Effector memory CD4-positive, alpha-beta T cell (primary cell): ENCODE results near the gene HDAC6.
"Not testable (repeated sequence)": the region's sequence is repeated elsewhere in the genome, so short reads cannot be mapped to it uniquely, and the experiment has no call there.

Source experiments
- DNase-seq, 3 donors: peaks; one replicate each; pipeline ENCODE4 v3.0.0-alpha.2; 2020
- H3K27ac ChIP-seq: 2 replicates; pipeline ENCODE4 v1.7.0; 2013; ENCODE audit warnings: mild to moderate bottlenecking, low read length, moderate library complexity; ENCODE audit not compliant: insufficient read depth, poor library complexity, severe bottlenecking
- H3K27me3 ChIP-seq: replicated peaks from 2 replicates; pipeline ENCODE4 v1.7.0; 2013; ENCODE audit warnings: mild to moderate bottlenecking, low read length; ENCODE audit not compliant: insufficient read depth, control insufficient read depth, poor library complexity, severe bottlenecking
- H3K36me3 ChIP-seq: 2 replicates; pipeline ENCODE4 v1.7.0; 2013; ENCODE audit warnings: mild to moderate bottlenecking, low read length, moderate library complexity; ENCODE audit not compliant: control insufficient read depth, insufficient read depth
- H3K4me1 ChIP-seq: 2 replicates; pipeline ENCODE4 v1.7.0; 2013; ENCODE audit warnings: low read length, mild to moderate bottlenecking; ENCODE audit not compliant: control insufficient read depth, insufficient read depth, poor library complexity, severe bottlenecking
- H3K4me3 ChIP-seq: 2 replicates; pipeline ENCODE4 v1.7.0; 2013; ENCODE audit warnings: low read length, low read depth, mild to moderate bottlenecking; ENCODE audit not compliant: insufficient read depth, poor library complexity, severe bottlenecking
- H3K9me3 ChIP-seq: 2 replicates; pipeline ENCODE4 v1.7.0; 2013; ENCODE audit warnings: mild to moderate bottlenecking, low read length, moderate library complexity; ENCODE audit not compliant: control insufficient read depth

The HDAC6 gene

DNA sequence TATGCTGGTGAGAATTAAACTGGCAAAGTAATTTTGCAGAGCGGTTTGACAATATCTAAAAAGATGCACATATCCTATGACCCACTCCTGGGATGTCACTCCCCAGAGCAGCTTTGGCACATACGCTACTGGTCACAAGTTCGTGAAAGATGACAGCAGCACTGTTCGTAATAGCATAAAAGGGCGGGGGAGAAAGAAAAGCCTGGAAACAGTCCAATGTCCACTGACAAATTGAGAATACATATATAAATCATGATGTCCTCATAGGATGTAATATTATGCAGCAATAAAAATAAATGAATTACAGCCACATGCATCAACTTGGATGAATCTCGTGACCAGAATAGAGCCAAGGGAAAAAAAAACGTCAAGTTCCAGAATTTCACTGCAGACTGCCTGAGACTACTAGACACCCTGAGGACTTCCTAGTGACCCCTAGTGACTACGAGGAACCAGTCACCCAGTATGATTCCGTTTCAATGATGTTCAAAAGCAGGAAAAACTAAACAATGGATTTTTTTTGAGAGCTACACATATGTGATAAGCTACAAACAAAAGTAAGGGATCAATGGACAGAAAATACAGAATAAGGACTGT is 31.8 kb downstream of the HDAC6 start:
- no peak overlapping the region for H3K4me3 ChIP-seq
- no peaks in the 10 kb centered on the region for H3K27me3 ChIP-seq

DNA sequence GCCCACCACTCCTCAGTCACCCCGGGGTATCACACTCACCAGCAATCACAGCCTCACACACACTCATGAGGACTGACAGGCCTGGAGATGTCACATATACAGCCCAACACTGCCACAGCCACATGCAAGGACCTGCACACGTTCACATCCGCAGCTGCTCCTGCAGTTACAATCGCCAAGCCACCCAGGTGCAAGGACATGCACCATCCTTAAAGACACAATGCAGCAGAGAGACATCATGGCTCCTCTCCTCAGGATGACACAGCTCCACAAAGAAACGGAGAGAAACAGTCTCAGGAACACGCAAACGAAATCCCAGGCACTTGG is 32.5 kb downstream of the HDAC6 start:
- Histone ChIP-seq H3K27me3 (no peaks in the 10 kb centered on the region), H3K4me3 (no peak overlapping the region), H3K27ac (no peak overlapping the region), H3K4me1 (peaks cover 8% of the 10 kb centered on the region), H3K36me3 (no peaks in the 10 kb centered on the region), H3K9me3 (no peaks in the 10 kb centered on the region)
- DNase-seq, result no peak

More for the DNA sequence above, 31.8 kb downstream of the HDAC6 start:
- H3K36me3 ChIP-seq, result no peaks in the 10 kb centered on the region
- H3K9me3 ChIP-seq, result no peaks in the 10 kb centered on the region
- no peak for DNase-seq
- H3K27ac ChIP-seq, result no peak overlapping the region
- H3K4me1 ChIP-seq, result peaks cover 8% of the 10 kb centered on the region

DNA sequence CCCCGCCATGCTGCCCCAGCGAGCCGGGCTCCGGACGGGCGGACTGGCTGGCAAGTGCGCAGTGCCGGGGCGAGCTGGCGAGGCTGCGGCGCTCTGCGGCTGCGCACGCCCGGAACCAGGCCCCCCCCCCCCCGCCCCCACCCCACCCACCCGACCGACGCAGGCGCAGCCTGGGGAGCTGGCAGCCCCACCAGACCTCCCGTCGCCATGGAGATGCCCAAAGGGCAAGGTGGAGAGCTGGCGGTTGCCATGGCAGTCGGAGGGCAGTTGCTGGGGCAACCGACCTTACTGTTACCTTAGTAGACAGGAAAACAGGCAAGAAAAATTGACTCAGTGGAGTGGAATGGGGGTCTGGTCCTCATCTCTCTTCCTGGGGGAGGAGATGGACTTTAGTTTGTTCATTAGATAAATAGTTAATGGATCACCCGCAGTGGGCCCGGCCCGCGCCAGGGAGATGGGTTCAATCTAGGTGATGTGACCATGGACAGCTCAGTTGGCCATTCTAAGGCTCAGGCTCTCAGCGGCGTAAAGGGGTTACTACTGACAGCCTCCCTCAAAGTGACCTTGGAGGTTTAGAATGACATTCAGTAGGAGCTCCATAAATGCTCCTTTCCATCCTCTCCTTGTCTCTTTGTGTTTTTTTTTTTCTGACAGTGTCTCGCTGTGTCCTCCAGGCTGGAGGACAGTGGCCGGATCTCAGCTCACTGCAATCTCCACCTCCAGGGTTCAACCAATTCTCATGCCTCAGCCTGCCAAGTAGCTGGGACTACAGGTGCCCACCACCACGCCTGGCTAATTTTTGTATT is 33.9 kb downstream of the HDAC6 start, which contains the start of gene PCSK1N:
Gene PCSK1N (minus strand): TSS at position 87 of the 806 bp plus-strand sequence. CDS start 78 bp downstream, at position 9.
- peak; percentile 2 to 23 (median 19) for DNase-seq
- Histone ChIP-seq H3K27me3 (no peaks in the 10 kb centered on the region), H3K9me3 (no peaks in the 10 kb centered on the region), H3K27ac (no peak within 1 kb of the TSS), H3K4me1 (peaks cover 8% of the 10 kb centered on the region), H3K4me3 (peak within 1 kb of the TSS; percentile 38), H3K36me3 (no peaks in the 10 kb centered on the region)

DNA sequence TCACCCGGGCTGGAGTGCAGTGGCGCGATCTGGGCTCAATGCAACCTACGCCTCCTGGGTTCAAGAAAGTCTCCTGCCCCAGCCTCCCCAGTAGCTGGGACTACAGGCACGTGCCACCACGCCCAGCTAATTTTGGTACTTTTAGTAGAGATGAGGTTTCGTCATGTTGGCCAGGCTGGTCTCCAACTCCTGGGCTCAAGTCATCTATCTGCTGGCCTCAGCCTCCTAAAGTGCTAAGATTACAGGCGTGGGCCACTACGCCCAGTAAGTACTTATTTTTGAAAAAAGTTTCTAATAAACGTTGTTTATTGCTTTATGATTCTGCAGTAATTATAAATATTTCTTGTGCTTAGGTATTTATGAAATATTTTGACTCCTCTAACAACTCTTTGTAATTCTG is 37.8 kb downstream of the HDAC6 start:
- no peaks in the 10 kb centered on the region for H3K27me3 ChIP-seq
- no peak for DNase-seq
- H3K4me1 ChIP-seq, result no peaks in the 10 kb centered on the region
- no peak overlapping the region for H3K27ac ChIP-seq
- no peaks in the 10 kb centered on the region for H3K9me3 ChIP-seq
- H3K36me3 ChIP-seq, result no peaks in the 10 kb centered on the region
- H3K4me3 ChIP-seq, result no peak overlapping the region

DNA sequence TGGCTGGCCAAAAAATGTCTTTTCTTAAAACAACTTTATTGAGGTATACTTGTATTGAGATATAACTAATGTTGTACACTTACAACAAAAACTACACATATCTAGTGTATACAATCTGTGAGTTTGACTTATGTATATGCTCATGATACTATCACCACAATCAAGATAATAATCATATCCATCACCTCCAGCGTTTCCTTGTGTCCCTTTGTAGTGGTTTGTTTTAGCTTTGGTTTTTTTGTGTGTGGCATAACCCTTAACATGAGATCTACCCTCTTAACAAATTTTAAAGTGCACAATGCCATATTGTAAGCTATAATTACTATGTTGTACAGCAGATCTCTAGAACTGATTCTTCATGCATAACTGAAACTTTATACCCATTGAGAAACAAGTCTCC is 47.0 kb downstream of the HDAC6 start:
- no peak overlapping the region for H3K27ac ChIP-seq
- H3K9me3 ChIP-seq, result no peaks in the 10 kb centered on the region
- no peak overlapping the region for H3K4me3 ChIP-seq
- H3K27me3 ChIP-seq, result no peaks in the 10 kb centered on the region
- no peak for DNase-seq
- no peaks in the 10 kb centered on the region for H3K36me3 ChIP-seq
- H3K4me1 ChIP-seq, result peaks cover 5% of the 10 kb centered on the region

DNA sequence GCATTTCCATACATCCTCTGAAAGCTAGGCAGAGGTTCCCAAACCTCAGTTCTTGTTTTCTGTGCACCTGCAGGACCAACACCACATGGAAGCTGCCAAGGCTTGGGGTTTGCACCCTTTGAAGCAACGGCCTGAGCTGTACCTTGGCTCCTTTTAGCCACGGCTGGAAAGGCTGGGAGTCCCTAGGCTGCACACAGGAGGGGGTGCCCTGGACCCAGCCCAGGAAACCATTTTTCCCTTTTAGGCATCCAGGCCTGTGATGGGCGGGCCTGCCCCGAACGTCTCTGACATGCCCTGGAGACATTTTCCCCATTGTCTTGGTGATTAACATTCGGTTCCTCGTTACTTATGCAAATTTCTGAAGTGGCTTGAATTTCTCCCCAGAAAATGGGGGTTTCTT is 51.0 kb downstream of the HDAC6 start:
- no peak overlapping the region for H3K4me3 ChIP-seq

DNA sequence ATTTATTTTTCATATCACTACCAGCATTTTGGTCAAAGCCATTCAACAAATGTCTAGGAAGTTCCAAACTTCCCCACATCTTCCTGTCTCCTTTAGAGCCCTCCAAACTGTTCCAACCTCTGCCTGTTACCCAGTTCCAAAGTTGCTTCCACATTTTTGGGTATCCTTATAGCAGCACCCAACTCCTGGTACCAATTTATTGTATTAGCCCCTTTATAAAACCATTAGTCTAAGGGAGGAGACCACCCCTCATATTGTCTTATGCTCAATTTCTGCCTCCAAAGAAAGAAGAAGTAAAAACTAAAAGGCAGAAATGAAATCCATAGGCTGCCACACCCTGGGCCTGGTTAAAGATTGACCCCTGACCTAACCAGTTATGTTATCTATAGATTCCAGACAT is 51.6 kb downstream of the HDAC6 start:
- not testable (repeated sequence) for H3K27me3 ChIP-seq, H3K4me3 ChIP-seq, H3K27ac ChIP-seq, H3K36me3 ChIP-seq, H3K4me1 ChIP-seq, DNase-seq, H3K9me3 ChIP-seq

More for the DNA sequence above, 51.0 kb downstream of the HDAC6 start:
- Histone ChIP-seq H3K36me3 (no peaks in the 10 kb centered on the region), H3K9me3 (no peaks in the 10 kb centered on the region), H3K4me1 (peaks cover 5% of the 10 kb centered on the region), H3K27me3 (no peaks in the 10 kb centered on the region), H3K27ac (no peak overlapping the region)
- no peak for DNase-seq

DNA sequence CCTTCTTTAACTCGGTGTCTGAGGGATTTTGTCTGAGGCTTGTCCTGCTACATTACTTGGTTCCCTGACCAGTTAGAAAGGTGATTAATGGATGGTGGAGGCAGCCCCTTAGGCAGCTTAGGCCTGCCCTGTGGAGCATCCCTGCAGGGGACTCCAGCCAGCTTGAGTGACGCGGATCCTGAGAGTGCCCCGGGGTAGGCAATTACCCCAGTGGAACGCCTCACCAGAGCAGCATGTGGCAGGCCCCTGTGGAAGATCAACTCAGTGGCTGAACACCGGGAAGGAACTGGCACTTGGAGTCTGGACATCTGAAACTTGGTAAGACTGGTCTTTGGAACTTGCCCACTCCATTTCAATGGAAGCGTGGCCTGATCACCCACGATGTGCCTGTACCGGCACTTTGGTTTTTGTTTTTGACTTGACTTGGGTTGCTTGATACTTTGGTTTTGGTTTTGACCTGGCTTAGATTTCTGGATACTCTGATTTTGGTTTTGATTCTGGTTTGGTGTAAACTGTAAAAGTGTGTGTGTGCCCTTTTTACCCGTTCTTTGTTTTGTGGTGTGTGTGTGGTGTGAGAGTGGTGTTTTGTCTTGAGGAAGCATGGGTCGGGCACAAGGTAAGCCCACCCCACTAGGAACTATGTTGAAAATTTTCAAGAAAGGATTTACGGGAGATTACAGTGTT is 52.4 kb downstream of the HDAC6 start:
- not testable (repeated sequence) for H3K4me3 ChIP-seq, H3K4me1 ChIP-seq, H3K9me3 ChIP-seq, H3K27me3 ChIP-seq, H3K36me3 ChIP-seq, DNase-seq, H3K27ac ChIP-seq

DNA sequence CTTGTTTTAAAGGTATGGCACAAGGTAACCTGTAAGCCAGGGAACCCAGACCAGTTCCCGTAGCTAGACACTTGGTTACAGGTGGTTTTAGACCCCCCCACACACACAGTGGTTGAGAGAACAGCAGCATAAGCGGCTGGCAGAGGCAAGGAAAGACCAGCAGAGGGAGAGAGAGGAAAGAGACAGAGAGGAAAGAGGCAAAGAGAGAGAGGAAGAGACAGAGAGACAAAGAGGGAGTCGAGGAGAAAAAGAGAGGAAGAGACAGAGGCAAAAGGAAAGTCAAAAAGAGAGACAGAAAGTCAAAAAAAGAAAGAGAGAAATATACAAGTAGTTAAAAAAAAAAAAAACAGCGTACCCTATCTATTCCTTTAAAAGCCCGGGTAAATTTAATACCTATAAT is 53.0 kb downstream of the HDAC6 start:
- Histone ChIP-seq H3K4me3 (no peak overlapping the region), H3K27ac (no peak overlapping the region), H3K4me1 (no peaks in the 10 kb centered on the region), H3K36me3 (no peaks in the 10 kb centered on the region), H3K27me3 (no peaks in the 10 kb centered on the region), H3K9me3 (no peaks in the 10 kb centered on the region)
- no peak for DNase-seq

DNA sequence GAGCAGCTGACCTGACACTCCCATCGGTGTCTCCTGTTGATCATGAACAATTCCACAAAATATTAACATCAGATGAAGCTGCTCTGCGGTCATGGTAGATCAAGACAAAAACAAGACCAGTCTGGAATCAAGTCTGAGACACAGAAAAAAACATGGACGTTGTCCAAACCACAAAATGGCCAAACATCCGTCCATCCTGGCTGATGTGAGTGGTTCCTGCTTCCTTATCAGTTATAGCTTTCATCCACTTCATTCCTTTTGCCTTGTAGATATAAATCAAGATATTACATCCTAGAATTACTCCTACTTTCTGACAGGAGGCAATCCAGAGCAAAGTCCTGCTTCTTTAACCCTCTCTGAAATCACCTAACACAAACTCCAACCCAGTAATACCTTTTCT is 62.3 kb downstream of the HDAC6 start:
- Histone ChIP-seq H3K27me3 (no peaks in the 10 kb centered on the region), H3K4me3 (no peak overlapping the region), H3K4me1 (no peaks in the 10 kb centered on the region), H3K27ac (no peak overlapping the region), H3K36me3 (no peaks in the 10 kb centered on the region), H3K9me3 (no peaks in the 10 kb centered on the region)
- no peak for DNase-seq
